Stimulated activated CD4-positive, alpha-beta T cell treated with anti-CD3 and anti-CD28 coated beads, Interleukin-12 subunit alpha, Interleukin-12 subunit beta, amount 100 ng/mL, for 48 hours (primary cell): ENCODE data around the gene UVRAG.
"Not testable (repeated sequence)": the region's sequence is repeated elsewhere in the genome, so short reads cannot be mapped to it uniquely, and the experiment has no call there.

ENCODE experiments used
- DNase-seq, 3 donors: peaks; one replicate each; pipeline ENCODE4 v3.0.0-alpha.2; 2020; ENCODE audit warnings: low read depth in 2 of 3, low spot score in 1 of 3

The UVRAG gene

GRCh38 chr11:75910426-75911145, 95.6 kb downstream of the UVRAG start:
- DNase-seq, result no peak

GRCh38 chr11:75911459-75911858, 96.4 kb downstream of the UVRAG start:
- DNase-seq, result no peak

GRCh38 chr11:75913984-75914383, 99.0 kb downstream of the UVRAG start:
- DNase-seq, result no peak

- DNase-seq, result no peak
Observed at GRCh38 chr11:75916882-75917281, 101.9 kb downstream of the UVRAG start.

GRCh38 chr11:75918331-75918730, 103.3 kb downstream of the UVRAG start:
- DNase-seq, result no peak

- DNase-seq, result no peak
Observed at GRCh38 chr11:75919525-75919924, 104.5 kb downstream of the UVRAG start.

GRCh38 chr11:75920848-75921247, 105.8 kb downstream of the UVRAG start:
- DNase-seq, result no peak

- DNase-seq, result no peak
Observed at GRCh38 chr11:75921808-75922207, 106.8 kb downstream of the UVRAG start.

GRCh38 chr11:75924966-75925784, 110.2 kb downstream of the UVRAG start:
- no peak for DNase-seq

GRCh38 chr11:75925785-75926164, 110.8 kb downstream of the UVRAG start:
- no peak for DNase-seq

- no peak for DNase-seq
Observed at GRCh38 chr11:75929706-75930105, 114.7 kb downstream of the UVRAG start.

GRCh38 chr11:75930534-75930933, 115.5 kb downstream of the UVRAG start:
- DNase-seq, result no peak

- no peak for DNase-seq
Observed at GRCh38 chr11:75931124-75931523, 116.1 kb downstream of the UVRAG start.

- not testable (repeated sequence) for DNase-seq
Observed at GRCh38 chr11:75933736-75934135, 118.7 kb downstream of the UVRAG start.

- no peak for DNase-seq
Observed at GRCh38 chr11:75934851-75935250, 119.8 kb downstream of the UVRAG start.

- DNase-seq, result no peak
Observed at GRCh38 chr11:75938543-75938942, 123.5 kb downstream of the UVRAG start.

GRCh38 chr11:75939516-75939915, 124.5 kb downstream of the UVRAG start:
- DNase-seq, result no peak

- no peak for DNase-seq
Observed at GRCh38 chr11:75939992-75940391, 125.0 kb downstream of the UVRAG start.

GRCh38 chr11:75940911-75941310, 125.9 kb downstream of the UVRAG start:
- DNase-seq, result no peak

GRCh38 chr11:75944515-75944914, 129.5 kb downstream of the UVRAG start:
- no peak for DNase-seq

GRCh38 chr11:75945446-75945845, 130.4 kb downstream of the UVRAG start:
- DNase-seq, result no peak

GRCh38 chr11:75945947-75946346, 130.9 kb downstream of the UVRAG start:
- DNase-seq, result no peak
